GM23248 (cell line): ENCODE data around the gene PALMD. TPM values are rescaled to one million over a fixed set of nuclear protein-coding genes. Genes with fewer than 3 reads are reported as not detected.

Source experiments
- DNase-seq: peaks from one replicate; pipeline ENCODE4 v3.0.0-alpha.2; 2015
- H2AFZ ChIP-seq: fragments of 200-600 bp; sonication (generic); 2 replicates; pipeline ENCODE4 v1.6.1; 2016; ENCODE audit warnings: antibody characterized with exemption
- H3F3A ChIP-seq: fragments of 200-600 bp; sonication (generic); 2 replicates; pipeline ENCODE4 v1.6.1; 2016; ENCODE audit warnings: mild to moderate bottlenecking, antibody characterized with exemption, mixed run types; ENCODE audit not compliant: insufficient read depth
- H3K27ac ChIP-seq: fragments of 200-600 bp; sonication (generic); 2 replicates; pipeline ENCODE4 v1.5.1; 2016; ENCODE audit warnings: mild to moderate bottlenecking
- H3K27me3 ChIP-seq: fragments of 200-600 bp; sonication (generic); replicated peaks from 2 replicates; pipeline ENCODE4 v1.6.1; 2016; ENCODE audit warnings: mild to moderate bottlenecking; ENCODE audit not compliant: insufficient read depth
- H3K36me3 ChIP-seq: fragments of 200-600 bp; sonication (generic); 2 replicates; pipeline ENCODE4 v1.6.1; 2016; ENCODE audit warnings: low read depth, mild to moderate bottlenecking
- H3K4me1 ChIP-seq: fragments of 200-600 bp; sonication (generic); 2 replicates; pipeline ENCODE4 v1.6.1; 2016; ENCODE audit warnings: mild to moderate bottlenecking; ENCODE audit not compliant: insufficient read depth
- H3K4me2 ChIP-seq: fragments of 200-600 bp; sonication (generic); one replicate; pipeline ENCODE4 v1.6.1; 2016; ENCODE audit warnings: mild to moderate bottlenecking; ENCODE audit not compliant: unreplicated experiment
- H3K4me3 ChIP-seq: fragments of 200-600 bp; sonication (generic); 2 replicates; pipeline ENCODE4 v1.5.1; 2016; ENCODE audit warnings: mild to moderate bottlenecking
- H3K79me2 ChIP-seq: fragments of 200-600 bp; sonication (generic); 2 replicates; pipeline ENCODE4 v1.6.1; 2016; ENCODE audit warnings: mild to moderate bottlenecking; ENCODE audit not compliant: insufficient read depth
- H3K9ac ChIP-seq: fragments of 200-600 bp; sonication (generic); 2 replicates; pipeline ENCODE4 v1.6.1; 2016; ENCODE audit warnings: mild to moderate bottlenecking
- H3K9me2 ChIP-seq: fragments of 200-600 bp; sonication (generic); 2 replicates; pipeline ENCODE4 v1.6.1; 2016; ENCODE audit warnings: mixed run types, mild to moderate bottlenecking, moderate library complexity; ENCODE audit not compliant: insufficient read depth
- H3K9me3 ChIP-seq: fragments of 200-600 bp; sonication (generic); one replicate; pipeline ENCODE4 v1.6.1; 2017; ENCODE audit warnings: low read depth
- H4K20me1 ChIP-seq: fragments of 200-600 bp; sonication (generic); 2 replicates; pipeline ENCODE4 v1.6.0; 2016; ENCODE audit not compliant: insufficient read depth
- EZH2 ChIP-seq: fragments of 200-600 bp; sonication (generic); IDR thresholded peaks from 2 replicates; pipeline ENCODE4 v1.6.1; 2018; ENCODE audit warnings: antibody characterized with exemption, mild to moderate bottlenecking; ENCODE audit not compliant: insufficient read depth, poor library complexity, severe bottlenecking
- EZH2phosphoT487 ChIP-seq: fragments of 200-600 bp; sonication (generic); IDR thresholded peaks from 2 replicates; pipeline ENCODE4 v1.6.1; 2018; ENCODE audit warnings: antibody characterized with exemption, moderate library complexity, mild to moderate bottlenecking, low read depth; ENCODE audit not compliant: insufficient read depth
- WGBS, 2 experiments: methylation state at CpG; one replicate each; pipeline ENCODE4 v1.1.6; 2015 to 2017; ENCODE audit warnings: low lambda C conversion rate in 2 of 2, low coverage in 1 of 2; ENCODE audit errors: missing lambda C conversion rate in 2 of 2; 5-methylcytosine and 5-hydroxymethylcytosine counted together
- in situ Hi-C: fragments of 300-500 bp; cut with MboI; formaldehyde crosslinking; loops from 2 replicates; pipeline ENCODE4 v1.15.0; 2020
- polyA plus RNA-seq: library from polyadenylated mRNA; unstranded; fragments of >200 nt; fragmentation: Nextera tagmentation; extraction: Ambion mirVana; gene quantifications from 2 replicates; pipeline ENCODE4 v1.2.1, GENCODE V29; 2016
- total RNA-seq: library from RNA; depleted of rRNA; stranded (reverse); fragments of >200 nt; shearing (Covaris generic); gene quantifications from 2 replicates; pipeline ENCODE4 v1.2.3, GENCODE V29; 2014

Gene PALMD
- total and polyA plus RNA-seq, 2 experiments from 2014 or later, result 0.09 to 0.11 TPM

DNA sequence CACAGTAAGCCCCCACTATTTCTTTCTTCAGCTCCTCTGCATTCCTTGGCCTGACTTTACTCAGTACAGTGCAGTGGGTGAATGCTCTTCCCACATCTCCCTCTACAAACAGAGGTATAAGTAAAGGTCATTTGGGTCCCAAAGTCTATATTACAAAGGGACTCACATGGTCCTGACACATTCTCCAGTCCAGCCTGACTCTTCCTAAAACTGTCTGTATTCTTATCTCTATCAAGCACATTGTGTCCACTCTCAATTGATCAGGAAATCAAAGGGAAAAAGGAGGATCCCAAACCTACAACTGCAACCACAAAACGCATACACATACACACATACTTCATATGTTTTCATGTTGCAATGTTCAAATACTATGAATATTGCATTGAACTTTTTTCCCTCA is 71.1 kb downstream of the PALMD start:
- Histone ChIP-seq H3K9ac (no peak overlapping the region), H2AFZ (no peak overlapping the region), H3K4me1 (no peaks in the 10 kb centered on the region), H3K27ac (no peak overlapping the region), H3F3A (no peaks in the 10 kb centered on the region), H3K36me3 (no peaks in the 10 kb centered on the region), H3K27me3 (no peaks in the 10 kb centered on the region), H3K4me2 (no peak overlapping the region), H3K4me3 (no peak overlapping the region), H3K9me3 (no peaks in the 10 kb centered on the region), H4K20me1 (no peaks in the 10 kb centered on the region), H3K9me2 (no peaks in the 10 kb centered on the region), H3K79me2 (no peaks in the 10 kb centered on the region)
- no peak for DNase-seq
- 93 to 100% methylated on average over 1 of the region's 1 CpG for WGBS, 2 experiments
- TF ChIP-seq EZH2phosphoT487 (no peak), EZH2 (no peak)
- in situ Hi-C loops, result loop anchor here (25.0 kb wide), 1 partner anchor 930 kb away; no protein-coding TSS in a partner anchor

DNA sequence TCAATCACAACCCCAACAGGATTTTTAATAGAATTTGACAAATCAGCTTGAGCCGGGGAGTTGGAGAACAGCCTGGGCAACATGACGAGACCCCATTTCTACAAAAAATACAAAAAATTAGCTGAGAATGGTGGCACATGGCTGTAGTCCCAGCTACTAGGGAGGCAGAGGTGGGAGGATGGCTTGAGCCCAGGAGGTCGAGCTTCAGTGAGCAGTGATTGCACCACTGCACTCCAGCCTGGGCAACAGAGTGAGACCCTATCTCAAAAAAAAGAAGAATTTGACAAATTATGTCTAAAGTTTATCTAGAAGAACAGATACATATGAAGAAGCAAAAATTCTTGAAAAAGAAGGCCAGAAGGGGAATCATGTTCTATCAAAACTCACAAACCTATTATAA is 77.3 kb downstream of the PALMD start:
- H3K4me1 ChIP-seq, result no peaks in the 10 kb centered on the region; the same call in 1 of the 2 replicates
- no peaks in the 10 kb centered on the region for H3K79me2 ChIP-seq
- WGBS, 2 experiments, result 90 to 91% methylated on average over 3 of the region's 3 CpGs
- H4K20me1 ChIP-seq, result no peaks in the 10 kb centered on the region
- no peak for DNase-seq
- H3K4me2 ChIP-seq, result no peak overlapping the region
- 0 out of 2 replicates have a peak, but pooled peaks cover 3% of the 10 kb centered on the region for H3F3A ChIP-seq
- H3K27me3 ChIP-seq, result no peaks in the 10 kb centered on the region
- no peaks in the 10 kb centered on the region for H3K36me3 ChIP-seq
- H3K9me3 ChIP-seq, result no peaks in the 10 kb centered on the region
- H2AFZ ChIP-seq, result no peak overlapping the region
- H3K27ac ChIP-seq, result no peak overlapping the region
- no peak overlapping the region for H3K9ac ChIP-seq
- in situ Hi-C loops, result loop anchor here (25.0 kb wide), 1 partner anchor 936 kb away; no protein-coding TSS in a partner anchor
- TF ChIP-seq EZH2phosphoT487 (no peak), EZH2 (no peak)
- no peaks in the 10 kb centered on the region for H3K9me2 ChIP-seq
- no peak overlapping the region for H3K4me3 ChIP-seq

DNA sequence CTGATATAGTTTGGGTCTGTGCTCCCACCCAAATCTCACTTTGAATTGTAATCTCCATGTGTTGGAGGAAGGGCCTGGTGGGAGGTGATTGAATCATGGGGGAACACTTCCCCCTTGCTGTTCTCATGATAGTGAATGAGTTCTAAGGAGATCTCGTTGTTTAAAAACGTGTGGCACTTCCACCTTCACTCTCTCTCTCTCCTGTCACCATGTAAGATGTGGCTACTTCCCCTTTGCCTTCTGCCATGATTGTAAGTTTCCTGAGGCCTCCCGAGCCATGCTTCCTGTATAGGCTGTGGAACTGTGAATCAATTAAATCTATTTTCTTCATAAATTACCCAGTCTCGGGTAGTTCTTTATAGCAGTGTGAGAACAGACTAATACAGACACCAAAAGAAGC is 80.1 kb downstream of the PALMD start:
- no peak for TF ChIP-seq EZH2phosphoT487
- TF ChIP-seq EZH2, result no peak
- H3K27ac ChIP-seq, result no peak overlapping the region
- H3K9me2 ChIP-seq, result no peaks in the 10 kb centered on the region
- 47 to 51% methylated on average over 4 of the region's 4 CpGs for WGBS, 2 experiments
- H3K9ac ChIP-seq, result no peak overlapping the region
- H3K27me3 ChIP-seq, result no peaks in the 10 kb centered on the region
- in situ Hi-C loops, result no loop called here
- no peaks in the 10 kb centered on the region for H4K20me1 ChIP-seq
- H3K4me3 ChIP-seq, result no peak overlapping the region
- no peaks in the 10 kb centered on the region for H3K79me2 ChIP-seq
- H3K4me1 ChIP-seq, result peaks cover 3% of the 10 kb centered on the region
- no peaks in the 10 kb centered on the region for H3K36me3 ChIP-seq
- H3K9me3 ChIP-seq, result no peaks in the 10 kb centered on the region
- H3K4me2 ChIP-seq, result no peak overlapping the region
- H2AFZ ChIP-seq, result no peak overlapping the region
- H3F3A ChIP-seq, result 0 out of 2 replicates have a peak, but pooled peaks cover 3% of the 10 kb centered on the region
- no peak for DNase-seq

DNA sequence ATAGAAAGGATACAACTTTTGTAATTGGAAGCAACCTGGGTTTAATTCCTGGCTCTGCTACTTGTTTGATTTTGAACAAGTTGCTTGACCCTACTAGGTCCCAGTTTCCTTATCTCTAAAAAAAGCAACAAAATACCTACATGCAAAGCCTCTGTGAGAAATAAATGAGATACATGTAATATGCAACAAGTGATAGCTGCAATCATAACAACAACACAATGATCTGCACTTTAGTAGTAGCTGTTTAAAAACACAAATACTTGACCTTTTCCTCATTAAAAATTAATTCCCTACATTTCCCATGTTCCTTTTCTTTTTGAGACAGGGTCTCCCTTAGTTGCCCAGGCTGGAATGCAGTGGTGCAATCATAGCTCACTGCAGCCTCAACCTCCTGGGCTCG is 80.5 kb downstream of the PALMD start:
- no peak overlapping the region for H3K4me2 ChIP-seq
- H3K27me3 ChIP-seq, result no peaks in the 10 kb centered on the region
- no peak overlapping the region for H3K9ac ChIP-seq
- no peak overlapping the region for H3K27ac ChIP-seq
- H3K9me3 ChIP-seq, result no peaks in the 10 kb centered on the region
- no peak overlapping the region for H3K4me3 ChIP-seq
- 95 to 100% methylated on average over 1 of the region's 1 CpG for WGBS, 2 experiments
- H4K20me1 ChIP-seq, result no peaks in the 10 kb centered on the region
- no peaks in the 10 kb centered on the region for H3K36me3 ChIP-seq
- peaks cover 6% of the 10 kb centered on the region for H3K4me1 ChIP-seq
- H3F3A ChIP-seq, result 0 out of 2 replicates have a peak, but pooled peaks cover 3% of the 10 kb centered on the region
- no peak for TF ChIP-seq EZH2phosphoT487
- TF ChIP-seq EZH2, result no peak
- H3K79me2 ChIP-seq, result no peaks in the 10 kb centered on the region
- DNase-seq, result no peak
- in situ Hi-C loops, result no loop called here
- H2AFZ ChIP-seq, result no peak overlapping the region
- H3K9me2 ChIP-seq, result no peaks in the 10 kb centered on the region

DNA sequence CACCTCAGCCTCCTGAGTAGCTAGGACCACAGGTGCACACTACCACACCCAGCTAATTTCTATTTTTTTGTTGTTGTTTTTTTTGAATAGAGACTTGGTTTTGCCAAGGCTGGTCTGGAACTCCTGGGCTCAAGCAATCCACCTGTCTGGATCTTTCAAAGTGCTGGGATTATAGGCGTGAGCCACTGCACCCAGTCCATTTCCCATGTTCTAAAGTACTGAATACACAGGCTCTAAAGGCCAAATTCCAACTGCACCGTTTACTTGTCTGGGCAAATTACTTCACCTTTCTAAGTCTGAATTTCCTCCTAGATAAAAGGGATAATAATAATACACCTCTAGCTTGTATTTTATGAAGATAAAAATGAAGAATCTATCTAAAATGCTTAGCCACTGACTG is 80.9 kb downstream of the PALMD start:
- no peaks in the 10 kb centered on the region for H3K79me2 ChIP-seq
- no peak overlapping the region for H3K9ac ChIP-seq
- in situ Hi-C loops, result no loop called here
- peaks cover 9% of the 10 kb centered on the region for H3K4me1 ChIP-seq
- H2AFZ ChIP-seq, result no peak overlapping the region
- TF ChIP-seq EZH2 (no peak), EZH2phosphoT487 (no peak)
- 93 to 99% methylated on average over 2 of the region's 2 CpGs for WGBS, 2 experiments
- no peak overlapping the region for H3K4me3 ChIP-seq
- H3F3A ChIP-seq, result 0 out of 2 replicates have a peak, but pooled peaks cover 3% of the 10 kb centered on the region
- H3K36me3 ChIP-seq, result no peaks in the 10 kb centered on the region
- H3K4me2 ChIP-seq, result no peak overlapping the region
- H3K27me3 ChIP-seq, result no peaks in the 10 kb centered on the region
- no peak overlapping the region for H3K27ac ChIP-seq
- DNase-seq, result no peak
- no peaks in the 10 kb centered on the region for H4K20me1 ChIP-seq
- no peaks in the 10 kb centered on the region for H3K9me3 ChIP-seq
- no peaks in the 10 kb centered on the region for H3K9me2 ChIP-seq
